Panc1 (cell line): ENCODE results near the gene ZFP36L2.

Experiments used
- POLR2AphosphoS5 ChIP-seq: IDR thresholded peaks from 2 replicates; pipeline ENCODE4 v1.6.1; 2012; ENCODE audit warnings: mild to moderate bottlenecking, low read depth, low read length, moderate library complexity
- TF ChIP-seq, protein P1 (sequence below): fragments of 450-650 bp; IDR thresholded peaks from 2 replicates; pipeline ENCODE4 v1.5.1; 2017; ENCODE audit warnings: mild to moderate bottlenecking

DNA sequence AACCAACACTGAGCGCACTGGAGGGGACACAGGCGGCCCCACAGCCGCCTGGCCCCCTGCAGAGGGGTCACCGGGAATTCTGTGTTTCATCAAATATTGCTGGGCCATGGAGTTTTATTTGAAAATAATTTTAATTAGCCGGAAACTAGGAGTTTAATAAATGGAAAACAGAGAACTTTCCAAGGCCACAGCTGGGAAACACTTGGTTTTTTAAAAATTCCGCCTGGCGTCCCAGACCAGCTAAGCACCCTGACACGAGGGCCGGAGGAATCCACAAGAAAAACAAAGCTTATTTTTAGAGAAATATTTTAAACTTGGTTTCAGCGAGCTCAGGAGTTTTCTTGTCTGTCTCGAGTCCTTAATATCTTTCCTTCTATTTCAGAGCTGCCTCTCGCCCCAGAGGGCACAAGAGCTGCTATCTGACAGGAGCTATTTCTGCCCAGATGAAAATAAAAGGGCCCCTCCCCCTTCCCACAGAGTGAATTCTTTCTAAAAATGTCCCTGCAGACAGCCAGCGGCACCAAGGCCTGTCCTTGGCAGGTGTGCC is 8.2 kb downstream of the ZFP36L2 start:
- TF ChIP-seq, protein P1, sequence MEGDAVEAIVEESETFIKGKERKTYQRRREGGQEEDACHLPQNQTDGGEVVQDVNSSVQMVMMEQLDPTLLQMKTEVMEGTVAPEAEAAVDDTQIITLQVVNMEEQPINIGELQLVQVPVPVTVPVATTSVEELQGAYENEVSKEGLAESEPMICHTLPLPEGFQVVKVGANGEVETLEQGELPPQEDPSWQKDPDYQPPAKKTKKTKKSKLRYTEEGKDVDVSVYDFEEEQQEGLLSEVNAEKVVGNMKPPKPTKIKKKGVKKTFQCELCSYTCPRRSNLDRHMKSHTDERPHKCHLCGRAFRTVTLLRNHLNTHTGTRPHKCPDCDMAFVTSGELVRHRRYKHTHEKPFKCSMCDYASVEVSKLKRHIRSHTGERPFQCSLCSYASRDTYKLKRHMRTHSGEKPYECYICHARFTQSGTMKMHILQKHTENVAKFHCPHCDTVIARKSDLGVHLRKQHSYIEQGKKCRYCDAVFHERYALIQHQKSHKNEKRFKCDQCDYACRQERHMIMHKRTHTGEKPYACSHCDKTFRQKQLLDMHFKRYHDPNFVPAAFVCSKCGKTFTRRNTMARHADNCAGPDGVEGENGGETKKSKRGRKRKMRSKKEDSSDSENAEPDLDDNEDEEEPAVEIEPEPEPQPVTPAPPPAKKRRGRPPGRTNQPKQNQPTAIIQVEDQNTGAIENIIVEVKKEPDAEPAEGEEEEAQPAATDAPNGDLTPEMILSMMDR: no peak
- TF ChIP-seq POLR2AphosphoS5: no peak
